GM12878 (cell line): ENCODE results near the gene IL19.

Source experiments
- CTCF ChIP-seq, 3 experiments: IDR thresholded peaks in 2 of 3; conservative IDR thresholded peaks in 1 of 3; 2 replicates each; pipeline ENCODE4 v1.5.1; 2011; ENCODE audit warnings: low read depth in 3 of 3, low read length in 3 of 3, mild to moderate bottlenecking in 3 of 3, control low read depth in 2 of 3, moderate library complexity in 2 of 3, inconsistent platforms in 1 of 3, mixed read lengths in 1 of 3; ENCODE audit not compliant: control insufficient read depth in 2 of 3, insufficient read depth in 1 of 3; ENCODE audit errors: extremely low read depth in 1 of 3
- CUX1 ChIP-seq: IDR thresholded peaks from 2 replicates; pipeline ENCODE4 v1.6.1; 2012; ENCODE audit warnings: improper control_type of control experiment, low read depth, low read length; ENCODE audit not compliant: insufficient replicate concordance
- ESRRA ChIP-seq: IDR thresholded peaks from 2 replicates; pipeline ENCODE4 v1.6.1; 2012; ENCODE audit warnings: mild to moderate bottlenecking, low read length, improper control_type of control experiment
- MAX ChIP-seq: IDR thresholded peaks from 2 replicates; pipeline ENCODE4 v1.6.1; 2012; ENCODE audit warnings: low read depth, low read length, improper control_type of control experiment
- MYC ChIP-seq: IDR thresholded peaks from 2 replicates; pipeline ENCODE4 v1.6.1; 2011; ENCODE audit warnings: mild to moderate bottlenecking, low read length, moderate library complexity, inconsistent platforms; ENCODE audit not compliant: insufficient read depth, insufficient replicate concordance, insufficient read length, severe bottlenecking
- NR2C2 ChIP-seq: IDR thresholded peaks from 2 replicates; pipeline ENCODE4 v1.6.1; 2011; ENCODE audit warnings: borderline replicate concordance, low read depth; ENCODE audit not compliant: control insufficient read depth, insufficient read length
- PBX3 ChIP-seq: IDR thresholded peaks from 2 replicates; pipeline ENCODE4 v1.6.1; 2011; ENCODE audit warnings: mild to moderate bottlenecking, low read depth, low read length, moderate library complexity; ENCODE audit not compliant: insufficient replicate concordance
- POLR2A ChIP-seq: IDR thresholded peaks from 2 replicates; pipeline ENCODE4 v1.6.1; 2011; ENCODE audit warnings: low read depth, mild to moderate bottlenecking, low read length
- POLR2AphosphoS5 ChIP-seq: IDR thresholded peaks from 2 replicates; pipeline ENCODE4 v1.6.1; 2011; ENCODE audit warnings: mild to moderate bottlenecking, low read length, inconsistent platforms
- STAT3 ChIP-seq: IDR thresholded peaks from 2 replicates; pipeline ENCODE4 v1.6.1; 2011; ENCODE audit warnings: low read depth, low read length, improper control_type of control experiment
- TF ChIP-seq, protein P1 (sequence below): IDR thresholded peaks from 2 replicates; pipeline ENCODE4 v1.6.1; 2012; ENCODE audit warnings: mild to moderate bottlenecking, low read depth, low read length

DNA sequence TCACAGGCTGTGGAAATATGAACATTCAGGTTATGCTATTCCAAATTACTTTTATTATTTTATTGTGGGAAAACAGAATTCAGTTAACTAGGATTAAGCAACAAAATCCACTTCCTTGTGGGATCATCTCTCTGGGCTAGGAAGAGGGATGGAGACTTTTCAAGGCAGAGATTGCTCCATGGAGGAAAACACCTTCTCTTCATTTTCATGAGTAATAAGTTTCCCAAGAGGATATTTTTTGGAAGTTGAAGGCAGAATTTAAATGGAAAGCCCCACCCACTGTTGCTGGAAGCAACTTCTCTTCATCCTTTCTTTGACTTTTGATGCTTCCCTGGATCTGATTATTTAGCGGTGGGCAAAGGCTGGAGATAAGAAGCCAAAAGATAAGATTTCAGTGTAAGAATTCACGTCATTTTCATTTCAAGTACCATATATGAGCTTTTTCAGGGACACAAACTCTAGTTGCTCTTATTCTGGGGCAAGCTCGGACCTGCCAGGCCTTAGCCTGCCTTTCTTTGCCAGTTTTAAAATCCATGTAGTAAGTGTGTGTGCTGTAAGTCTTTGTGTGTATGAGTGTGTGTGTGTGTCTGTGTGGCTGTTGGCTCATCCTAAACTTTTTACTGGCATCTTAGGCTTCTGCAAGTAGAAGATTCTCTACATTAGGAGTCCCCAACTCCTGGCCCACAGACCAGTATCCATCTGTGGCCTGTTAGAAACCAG lies 114.9 kb downstream of the IL19 start:
- TF ChIP-seq CTCF (IDR thresholded peaks at IDR 0.05 in 2 of 3, conservative IDR thresholded peaks at IDR 0.05 in 1 of 3; ENCODE audit: control insufficient read depth in 2 of 3, extremely low read depth in 1 of 3, insufficient read depth in 1 of 3, low read depth in 3 of 3, low read length in 3 of 3) (no peak), POLR2A (no peak), MYC (no peak), ESRRA (no peak), STAT3 (no peak), MAX (no peak), PBX3 (no peak), NR2C2 (no peak), POLR2AphosphoS5 (no peak), CUX1 (no peak)
- TF ChIP-seq, protein P1, sequence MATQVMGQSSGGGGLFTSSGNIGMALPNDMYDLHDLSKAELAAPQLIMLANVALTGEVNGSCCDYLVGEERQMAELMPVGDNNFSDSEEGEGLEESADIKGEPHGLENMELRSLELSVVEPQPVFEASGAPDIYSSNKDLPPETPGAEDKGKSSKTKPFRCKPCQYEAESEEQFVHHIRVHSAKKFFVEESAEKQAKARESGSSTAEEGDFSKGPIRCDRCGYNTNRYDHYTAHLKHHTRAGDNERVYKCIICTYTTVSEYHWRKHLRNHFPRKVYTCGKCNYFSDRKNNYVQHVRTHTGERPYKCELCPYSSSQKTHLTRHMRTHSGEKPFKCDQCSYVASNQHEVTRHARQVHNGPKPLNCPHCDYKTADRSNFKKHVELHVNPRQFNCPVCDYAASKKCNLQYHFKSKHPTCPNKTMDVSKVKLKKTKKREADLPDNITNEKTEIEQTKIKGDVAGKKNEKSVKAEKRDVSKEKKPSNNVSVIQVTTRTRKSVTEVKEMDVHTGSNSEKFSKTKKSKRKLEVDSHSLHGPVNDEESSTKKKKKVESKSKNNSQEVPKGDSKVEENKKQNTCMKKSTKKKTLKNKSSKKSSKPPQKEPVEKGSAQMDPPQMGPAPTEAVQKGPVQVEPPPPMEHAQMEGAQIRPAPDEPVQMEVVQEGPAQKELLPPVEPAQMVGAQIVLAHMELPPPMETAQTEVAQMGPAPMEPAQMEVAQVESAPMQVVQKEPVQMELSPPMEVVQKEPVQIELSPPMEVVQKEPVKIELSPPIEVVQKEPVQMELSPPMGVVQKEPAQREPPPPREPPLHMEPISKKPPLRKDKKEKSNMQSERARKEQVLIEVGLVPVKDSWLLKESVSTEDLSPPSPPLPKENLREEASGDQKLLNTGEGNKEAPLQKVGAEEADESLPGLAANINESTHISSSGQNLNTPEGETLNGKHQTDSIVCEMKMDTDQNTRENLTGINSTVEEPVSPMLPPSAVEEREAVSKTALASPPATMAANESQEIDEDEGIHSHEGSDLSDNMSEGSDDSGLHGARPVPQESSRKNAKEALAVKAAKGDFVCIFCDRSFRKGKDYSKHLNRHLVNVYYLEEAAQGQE = no peak
